Neural progenitor cell (in vitro differentiated cells): ENCODE results near the gene GFPT1.

Experiments
- EZH2 ChIP-seq: fragments of 200-600 bp; sonication (generic); IDR thresholded peaks from 2 replicates; pipeline ENCODE4 v1.6.1; 2017; ENCODE audit warnings: antibody characterized with exemption, mild to moderate bottlenecking, moderate library complexity
- TF ChIP-seq, protein P1 (sequence below): fragments of 200-600 bp; sonication (generic); IDR thresholded peaks from 2 replicates; pipeline ENCODE4 v1.5.1; 2017; ENCODE audit warnings: antibody characterized with exemption, mild to moderate bottlenecking

DNA sequence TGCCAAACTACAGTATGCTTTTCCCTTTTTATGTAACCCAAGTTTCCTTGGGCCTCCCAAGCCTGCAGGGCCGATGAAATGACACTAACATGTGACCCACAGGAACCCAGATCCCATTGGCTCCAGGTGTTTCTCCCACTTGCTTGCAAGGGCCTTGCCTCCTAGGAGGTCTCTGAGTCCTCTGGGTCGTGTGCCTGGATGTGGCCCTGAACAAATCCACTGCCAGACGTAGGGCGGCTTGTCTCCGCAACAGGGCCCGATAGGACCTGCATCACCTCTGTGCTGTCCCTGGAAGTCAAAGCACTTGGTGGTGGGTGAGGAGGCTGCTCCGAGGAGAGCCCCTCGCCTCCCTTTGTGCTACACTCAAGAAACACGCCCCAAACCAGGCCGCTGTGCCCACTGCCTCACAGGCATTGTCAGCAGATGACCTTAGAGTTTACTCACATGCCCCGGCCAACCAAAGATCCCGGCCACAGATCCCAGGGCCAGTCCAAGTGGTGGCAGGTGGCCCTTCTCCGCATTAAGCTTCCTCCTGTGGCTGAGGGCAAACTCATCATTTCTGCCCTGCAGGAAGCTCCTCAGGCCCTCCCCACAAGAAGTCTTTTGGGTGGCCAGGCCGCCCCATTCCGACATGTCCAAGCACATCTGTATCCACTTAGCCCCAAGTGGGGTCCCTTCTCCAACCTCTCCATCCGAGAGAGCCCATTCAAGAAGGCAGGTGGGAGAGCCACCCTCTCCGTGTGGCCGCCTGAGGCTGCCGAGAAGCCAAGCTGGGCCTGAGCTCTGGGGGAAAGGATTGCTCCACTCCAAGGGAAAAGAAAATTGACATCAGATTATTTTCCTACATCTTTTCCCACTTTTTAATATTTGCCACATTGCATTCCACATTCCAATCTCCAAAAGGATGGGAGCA lies 76.7 kb downstream of the GFPT1 start:
- no peak for TF ChIP-seq EZH2
- TF ChIP-seq, protein P1, sequence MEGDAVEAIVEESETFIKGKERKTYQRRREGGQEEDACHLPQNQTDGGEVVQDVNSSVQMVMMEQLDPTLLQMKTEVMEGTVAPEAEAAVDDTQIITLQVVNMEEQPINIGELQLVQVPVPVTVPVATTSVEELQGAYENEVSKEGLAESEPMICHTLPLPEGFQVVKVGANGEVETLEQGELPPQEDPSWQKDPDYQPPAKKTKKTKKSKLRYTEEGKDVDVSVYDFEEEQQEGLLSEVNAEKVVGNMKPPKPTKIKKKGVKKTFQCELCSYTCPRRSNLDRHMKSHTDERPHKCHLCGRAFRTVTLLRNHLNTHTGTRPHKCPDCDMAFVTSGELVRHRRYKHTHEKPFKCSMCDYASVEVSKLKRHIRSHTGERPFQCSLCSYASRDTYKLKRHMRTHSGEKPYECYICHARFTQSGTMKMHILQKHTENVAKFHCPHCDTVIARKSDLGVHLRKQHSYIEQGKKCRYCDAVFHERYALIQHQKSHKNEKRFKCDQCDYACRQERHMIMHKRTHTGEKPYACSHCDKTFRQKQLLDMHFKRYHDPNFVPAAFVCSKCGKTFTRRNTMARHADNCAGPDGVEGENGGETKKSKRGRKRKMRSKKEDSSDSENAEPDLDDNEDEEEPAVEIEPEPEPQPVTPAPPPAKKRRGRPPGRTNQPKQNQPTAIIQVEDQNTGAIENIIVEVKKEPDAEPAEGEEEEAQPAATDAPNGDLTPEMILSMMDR, result no peak
